Body of pancreas (tissue), 4 donors: Measurements from ENCODE around the gene BRF1. TPM values are rescaled to one million over a fixed set of nuclear protein-coding genes. Genes with fewer than 3 reads are reported as not detected.
A peak's percentile ranks its signal among the peaks of the same experiment; 100 is the strongest.

ENCODE experiments used
- ATAC-seq: fragments of 150-250 bp; one replicate; pipeline ENCODE4 v1.9.1; 2016
- DNase-seq, 4 donors: peaks; one replicate each; pipeline ENCODE4 v3.0.0-alpha.2; 2019
- H3K27ac ChIP-seq, 4 donors: fragments of 200-600 bp; sonication (generic); 1 replicate in 3 of 4; 2 replicates in 1 of 4; pipeline versions ENCODE4 v1.5.1 to v1.6.1; 2016 to 2019; ENCODE audit warnings: mild to moderate bottlenecking in 1 of 4, mixed read lengths in 1 of 4, moderate library complexity in 1 of 4
- H3K27me3 ChIP-seq, 2 donors: fragments of 200-600 bp; sonication (generic); one replicate each; pipeline ENCODE4 v1.6.0; 2016; ENCODE audit warnings: mild to moderate bottlenecking in 1 of 2
- H3K36me3 ChIP-seq, 2 donors: fragments of 200-600 bp; sonication (generic); replicated peaks in 1 of 2; 2 replicates each; pipeline ENCODE4 v1.5.1; 2016; ENCODE audit warnings: low read depth in 2 of 2; ENCODE audit not compliant: insufficient read depth in 1 of 2
- H3K4me1 ChIP-seq: fragments of 200-600 bp; sonication (generic); one replicate; pipeline ENCODE4 v1.6.0; 2016
- H3K4me3 ChIP-seq, 2 donors: fragments of 200-600 bp; sonication (generic); 1 replicate in 1 of 2; 2 replicates in 1 of 2; pipeline ENCODE4 v1.5.1; 2016 to 2019
- H3K9me3 ChIP-seq, 3 donors: fragments of 200-600 bp; sonication (generic); 1 replicate in 2 of 3; 2 replicates in 1 of 3; pipeline ENCODE4 v1.5.1; 2016
- CTCF ChIP-seq, 7 experiments: fragments of 450-650 bp in 4 of 7; fragments of 200-600 bp in 3 of 7; sonication (generic) in 3 of 7; IDR thresholded peaks; one replicate each; pipeline ENCODE4 v1.5.1; 2016 to 2019; ENCODE audit warnings: antibody characterized with exemption in 7 of 7
- POLR2A ChIP-seq, 3 donors: fragments of 450-650 bp; IDR thresholded peaks; one replicate each; pipeline ENCODE4 v1.6.1; 2016; ENCODE audit warnings: antibody characterized with exemption in 3 of 3, mild to moderate bottlenecking in 2 of 3
- WGBS, 2 donors: methylation state at CpG; one replicate each; pipeline ENCODE4 v1.1.5; 2017; 5-methylcytosine and 5-hydroxymethylcytosine counted together
- intact Hi-C: fragments of 100-400 bp; cut with DNase I; formaldehyde crosslinking; loops from one replicate; pipeline ENCODE4 v1.15.1; 2023
- total RNA-seq, 2 donors: library from RNA; depleted of rRNA; stranded (reverse); fragments of >200 nt; gene quantifications; one replicate each; pipeline ENCODE4 v1.1.0, GENCODE V29; 2016

The BRF1 gene
- total RNA-seq, 2 donors from 2014 or later, result 54.5 to 86.7 TPM

GRCh38 chr14:105268736-105269354 lies 32.0 kb downstream of the BRF1 start:
- Histone ChIP-seq H3K27me3 (no peaks in the 10 kb centered on the region), H3K27ac (no peak overlapping the region), H3K4me1 (peaks cover 32% of the 10 kb centered on the region), H3K36me3 (no peaks in the 10 kb centered on the region), H3K4me3 (no peak overlapping the region), H3K9me3 (no peaks in the 10 kb centered on the region)
- ATAC-seq (no peak), DNase-seq (no peak)
- WGBS, 2 donors, result 87 to 93% methylated on average over 15 to 18 of the region's 18 CpGs
- intact Hi-C loops, result no loop called here
- no peak for TF ChIP-seq POLR2A (IDR thresholded peaks at IDR 0.05)
- TF ChIP-seq CTCF (IDR thresholded peaks at IDR 0.05), result no peak

- no peak overlapping the region for H3K27ac ChIP-seq
- DNase-seq (no peak), ATAC-seq (no peak)
- WGBS, 2 donors, result 91 to 96% methylated on average over 14 to 18 of the region's 21 CpGs
- no peaks in the 10 kb centered on the region for H3K9me3 ChIP-seq
- H3K36me3 ChIP-seq, result no peaks in the 10 kb centered on the region
- no peak overlapping the region for H3K4me3 ChIP-seq
- H3K4me1 ChIP-seq, result peaks cover 24% of the 10 kb centered on the region
- H3K27me3 ChIP-seq, result no peaks in the 10 kb centered on the region
- TF ChIP-seq POLR2A (IDR thresholded peaks at IDR 0.05), result no peak
- peak in 1 of 7 experiments; percentile 5 for TF ChIP-seq CTCF (IDR thresholded peaks at IDR 0.05)
- intact Hi-C loops, result no loop called here
Measured at GRCh38 chr14:105267820-105268548, 32.8 kb downstream of the BRF1 start.

- Histone ChIP-seq H3K36me3 (no peaks in the 10 kb centered on the region), H3K4me1 (peaks cover 14% of the 10 kb centered on the region), H3K27me3 (no peaks in the 10 kb centered on the region), H3K27ac (no peak overlapping the region), H3K4me3 (no peak overlapping the region), H3K9me3 (no peaks in the 10 kb centered on the region)
- intact Hi-C loops, result no loop called here
- no peak for TF ChIP-seq CTCF (IDR thresholded peaks at IDR 0.05)
- no peak for TF ChIP-seq POLR2A (IDR thresholded peaks at IDR 0.05)
- DNase-seq (peak in 2 of 4 donors; percentile 72 to 82), ATAC-seq (no peak)
- 79 to 87% methylated on average over 2 to 15 of the region's 20 CpGs for WGBS, 2 donors
Measured at GRCh38 chr14:105261781-105262180, 39.0 kb downstream of the BRF1 start.

- Histone ChIP-seq H3K27ac (no peak overlapping the region), H3K4me1 (peaks cover 14% of the 10 kb centered on the region), H3K4me3 (no peak overlapping the region), H3K27me3 (no peaks in the 10 kb centered on the region), H3K9me3 (no peaks in the 10 kb centered on the region), H3K36me3 (no peaks in the 10 kb centered on the region)
- TF ChIP-seq CTCF (IDR thresholded peaks at IDR 0.05) (no peak), POLR2A (IDR thresholded peaks at IDR 0.05) (no peak)
- DNase-seq (no peak), ATAC-seq (no peak)
- intact Hi-C loops, result no loop called here
- 88 to 97% methylated on average over 10 to 12 of the region's 12 CpGs for WGBS, 2 donors
Measured at GRCh38 chr14:105260959-105261358, 39.8 kb downstream of the BRF1 start.
